NT2/D1 (cell line): ENCODE measurements around the gene HS3ST5.

ENCODE experiments used
- DNase-seq: peaks from one replicate; pipeline ENCODE4 v3.0.0-alpha.2; 2011; ENCODE audit warnings: low read depth, low spot score
- H3K27me3 ChIP-seq: 2 replicates; pipeline ENCODE4 v1.6.0; 2011; ENCODE audit warnings: mild to moderate bottlenecking; ENCODE audit not compliant: insufficient read length, insufficient read depth
- H3K36me3 ChIP-seq: 2 replicates; pipeline ENCODE4 v1.6.1; 2011; ENCODE audit warnings: mild to moderate bottlenecking, low read length, mixed read lengths; ENCODE audit not compliant: insufficient read depth, insufficient read length
- H3K4me1 ChIP-seq: 2 replicates; pipeline ENCODE4 v1.5.1; 2011; ENCODE audit not compliant: insufficient read depth, insufficient read length
- H3K4me3 ChIP-seq: 2 replicates; pipeline ENCODE4 v1.5.1; 2011; ENCODE audit warnings: low read depth; ENCODE audit not compliant: insufficient read length
- H3K9ac ChIP-seq: 2 replicates; pipeline ENCODE4 v1.6.0; 2011; ENCODE audit warnings: low read depth; ENCODE audit not compliant: insufficient read length
- H3K9me3 ChIP-seq: 2 replicates; pipeline ENCODE4 v1.5.1; 2011; ENCODE audit warnings: mild to moderate bottlenecking, low read length; ENCODE audit not compliant: insufficient read depth
- SUZ12 ChIP-seq: IDR thresholded peaks from 2 replicates; pipeline ENCODE4 v1.6.1; 2011; ENCODE audit not compliant: insufficient read length, insufficient read depth; ENCODE audit errors: extremely low read depth
- YY1 ChIP-seq: IDR thresholded peaks from 2 replicates; pipeline ENCODE4 v1.6.1; 2011; ENCODE audit not compliant: insufficient read length, insufficient read depth
- ZNF274 ChIP-seq: IDR thresholded peaks from 2 replicates; pipeline ENCODE4 v1.6.1; 2011; ENCODE audit warnings: mild to moderate bottlenecking, low read depth, low read length

Gene HS3ST5

DNA sequence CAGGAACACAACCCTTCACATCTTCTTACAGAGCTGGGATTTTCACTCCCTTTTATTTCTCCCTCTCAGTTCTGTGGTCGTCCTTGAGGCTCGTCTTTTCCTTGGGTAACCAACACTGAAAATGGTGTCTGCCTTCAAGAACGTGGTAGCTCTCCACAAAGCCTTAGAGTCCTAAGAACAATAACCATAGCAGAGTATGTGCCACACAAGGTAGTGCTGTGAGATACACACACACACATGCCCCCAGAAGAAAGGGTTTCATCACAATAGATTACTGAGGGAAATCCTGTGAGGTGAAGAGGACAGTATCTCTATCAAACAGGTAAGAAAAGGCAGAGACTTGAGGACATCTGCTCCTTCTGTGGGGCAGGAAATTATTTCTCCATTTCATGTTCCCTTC, 267.0 kb downstream of the HS3ST5 start:
- no peak overlapping the region for H3K4me3 ChIP-seq
- H3K9ac ChIP-seq = no peak overlapping the region
- H3K4me1 ChIP-seq = no peaks in the 10 kb centered on the region
- no peak for DNase-seq
- no peaks in the 10 kb centered on the region for H3K36me3 ChIP-seq
- no peak for TF ChIP-seq SUZ12
- TF ChIP-seq ZNF274 = no peak
- TF ChIP-seq YY1 = no peak
- H3K27me3 ChIP-seq = no peaks in the 10 kb centered on the region
- H3K9me3 ChIP-seq = no peaks in the 10 kb centered on the region; the same call in 1 of the 2 replicates

DNA sequence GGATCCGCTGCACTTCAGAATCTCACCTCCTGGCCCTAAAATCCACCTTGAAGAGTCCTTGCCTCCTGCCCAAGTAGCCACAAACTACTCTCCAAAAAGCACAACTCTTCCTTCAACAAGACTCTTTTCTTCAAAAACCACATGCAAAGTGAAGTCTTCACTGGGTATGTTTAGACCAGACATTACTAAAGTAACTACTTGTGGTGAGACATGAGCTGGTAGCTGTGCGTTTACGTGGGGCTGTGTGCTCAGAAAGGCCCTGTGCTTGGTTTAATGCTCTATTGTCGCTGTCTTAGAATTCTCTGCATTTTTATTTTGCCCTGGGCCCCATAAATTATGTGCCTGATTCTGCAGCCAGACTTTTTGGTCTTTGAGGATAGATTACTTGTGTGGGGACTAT, 267.5 kb downstream of the HS3ST5 start:
- no peaks in the 10 kb centered on the region for H3K36me3 ChIP-seq
- H3K4me3 ChIP-seq = no peak overlapping the region
- H3K27me3 ChIP-seq = no peaks in the 10 kb centered on the region
- H3K9me3 ChIP-seq = no peaks in the 10 kb centered on the region; the same call in 1 of the 2 replicates
- no peak for DNase-seq
- TF ChIP-seq ZNF274 = no peak
- TF ChIP-seq SUZ12 = no peak
- TF ChIP-seq YY1 = no peak
- no peak overlapping the region for H3K9ac ChIP-seq
- no peaks in the 10 kb centered on the region for H3K4me1 ChIP-seq

DNA sequence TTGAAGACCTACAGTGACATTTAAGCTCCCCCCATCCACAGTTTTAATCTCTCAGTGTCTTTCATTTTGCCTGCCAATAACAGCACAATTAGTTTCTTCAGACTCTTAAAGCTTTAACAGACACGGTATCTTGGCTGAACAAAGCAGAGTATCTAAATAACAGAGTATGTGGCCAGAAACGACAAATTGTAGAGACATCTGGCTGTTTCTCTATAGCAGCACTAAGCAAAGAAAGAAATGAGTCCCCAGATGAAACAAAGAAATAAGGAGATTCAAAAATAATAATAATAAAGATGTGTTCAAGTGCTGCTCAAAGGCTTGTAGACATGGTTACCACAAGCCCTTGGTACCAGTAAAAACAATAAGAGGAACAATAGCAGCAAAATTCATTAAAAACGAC, 274.1 kb downstream of the HS3ST5 start:
- no peaks in the 10 kb centered on the region for H3K9me3 ChIP-seq
- TF ChIP-seq SUZ12 = no peak
- TF ChIP-seq ZNF274 = no peak
- no peak for TF ChIP-seq YY1
- DNase-seq = no peak
- no peaks in the 10 kb centered on the region for H3K36me3 ChIP-seq
- H3K4me1 ChIP-seq = no peaks in the 10 kb centered on the region
- no peak overlapping the region for H3K9ac ChIP-seq
- H3K27me3 ChIP-seq = no peaks in the 10 kb centered on the region
- no peak overlapping the region for H3K4me3 ChIP-seq

DNA sequence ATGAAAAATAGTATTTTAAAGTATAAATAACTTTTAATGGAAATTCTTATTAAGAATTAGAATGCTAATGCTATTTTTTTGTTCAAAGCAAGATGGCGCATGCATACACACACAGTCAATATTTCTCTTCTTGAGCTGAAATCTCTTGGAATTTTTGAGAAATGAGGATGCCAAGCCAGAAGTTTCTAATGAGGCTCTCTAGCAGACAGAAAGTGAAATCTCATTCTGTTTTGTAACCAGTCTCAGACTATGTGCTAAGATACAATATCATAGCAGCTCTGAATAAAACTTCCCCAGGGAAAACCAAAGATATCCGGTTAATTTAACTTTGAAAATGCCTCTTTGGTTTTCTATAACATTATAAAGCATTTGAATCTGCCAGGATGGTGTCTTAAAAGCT, 274.7 kb downstream of the HS3ST5 start:
- H3K36me3 ChIP-seq = no peaks in the 10 kb centered on the region
- TF ChIP-seq SUZ12 = no peak
- TF ChIP-seq YY1 = no peak
- TF ChIP-seq ZNF274 = no peak
- H3K9me3 ChIP-seq = no peaks in the 10 kb centered on the region
- H3K4me1 ChIP-seq = no peaks in the 10 kb centered on the region
- H3K27me3 ChIP-seq = no peaks in the 10 kb centered on the region
- no peak for DNase-seq
- no peak overlapping the region for H3K4me3 ChIP-seq
- H3K9ac ChIP-seq = no peak overlapping the region

DNA sequence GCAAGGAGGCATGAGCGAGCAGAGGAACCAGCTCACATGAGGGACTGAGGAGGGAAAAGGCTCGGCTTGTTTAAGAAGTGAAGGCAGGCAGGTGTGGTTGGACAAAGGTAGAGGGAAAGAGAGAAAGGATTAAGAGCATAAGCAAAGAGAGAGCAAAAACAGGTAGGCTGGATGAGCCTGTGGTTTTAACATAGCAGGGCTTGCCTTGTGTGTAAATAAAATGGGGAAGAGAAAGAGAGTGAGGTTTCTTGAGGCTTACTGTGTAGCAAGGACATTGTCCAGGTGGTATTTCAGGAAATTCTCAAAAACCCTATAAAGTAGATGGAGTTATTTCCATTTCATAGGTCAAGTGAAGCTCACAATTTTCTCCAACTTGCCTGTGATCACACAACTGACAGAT, 278.0 kb downstream of the HS3ST5 start:
- Histone ChIP-seq H3K36me3 (no peaks in the 10 kb centered on the region), H3K9me3 (no peaks in the 10 kb centered on the region)
- DNase-seq = no peak

DNA sequence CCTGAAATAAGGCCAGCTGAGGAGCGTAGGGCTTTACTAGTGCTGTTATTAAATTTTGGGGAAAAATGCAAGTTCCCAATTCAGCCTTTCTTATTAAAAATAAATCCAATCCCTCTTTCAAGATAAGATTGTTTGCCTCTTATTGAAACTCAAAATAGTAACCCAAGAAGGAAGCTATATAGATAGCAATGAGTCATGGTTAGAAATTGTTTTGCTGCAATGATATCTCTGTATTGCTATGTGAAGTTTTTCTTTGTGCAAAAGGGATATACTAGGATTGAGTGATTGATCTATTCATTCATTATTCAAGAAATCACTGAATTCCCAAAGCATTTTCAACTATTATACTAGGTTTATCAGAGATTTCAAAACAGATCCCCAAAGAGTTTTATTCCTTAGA, 278.9 kb downstream of the HS3ST5 start:
- TF ChIP-seq SUZ12 (no peak), YY1 (no peak)
- no peaks in the 10 kb centered on the region for H3K27me3 ChIP-seq

More for the DNA sequence above, 278.0 kb downstream of the HS3ST5 start:
- H3K4me1 ChIP-seq = no peaks in the 10 kb centered on the region
- TF ChIP-seq ZNF274 (no peak), YY1 (no peak), SUZ12 (no peak)
- H3K4me3 ChIP-seq = no peak overlapping the region
- no peaks in the 10 kb centered on the region for H3K27me3 ChIP-seq
- no peak overlapping the region for H3K9ac ChIP-seq

DNA sequence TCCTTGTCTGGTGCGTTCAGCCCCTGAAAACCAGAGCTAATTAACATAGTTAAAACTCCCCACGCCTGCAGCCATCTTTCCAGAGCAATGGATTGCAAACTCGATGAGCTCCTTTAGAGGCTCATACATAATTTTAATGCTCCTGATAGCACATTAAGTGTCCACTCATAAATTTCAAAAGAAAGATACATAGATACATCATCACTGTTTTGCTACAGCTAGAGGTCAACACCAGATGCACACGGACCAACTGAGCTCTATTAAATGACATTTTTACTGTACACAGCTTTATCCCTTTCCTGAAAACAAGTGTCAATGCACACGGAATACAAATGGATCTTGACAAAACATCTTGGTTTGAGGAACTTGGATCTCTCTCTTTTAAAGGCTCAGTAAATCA, 280.6 kb downstream of the HS3ST5 start:
- Histone ChIP-seq H3K36me3 (no peaks in the 10 kb centered on the region), H3K4me1 (no peaks in the 10 kb centered on the region), H3K4me3 (no peak overlapping the region), H3K27me3 (no peaks in the 10 kb centered on the region), H3K9ac (no peak overlapping the region), H3K9me3 (no peaks in the 10 kb centered on the region)
- DNase-seq = no peak
- TF ChIP-seq ZNF274 (no peak), YY1 (no peak), SUZ12 (no peak)

More for the DNA sequence above, 278.9 kb downstream of the HS3ST5 start:
- H3K36me3 ChIP-seq = no peaks in the 10 kb centered on the region
- H3K4me3 ChIP-seq = no peak overlapping the region
- DNase-seq = no peak
- no peaks in the 10 kb centered on the region for H3K4me1 ChIP-seq
- no peak overlapping the region for H3K9ac ChIP-seq
- no peaks in the 10 kb centered on the region for H3K9me3 ChIP-seq

DNA sequence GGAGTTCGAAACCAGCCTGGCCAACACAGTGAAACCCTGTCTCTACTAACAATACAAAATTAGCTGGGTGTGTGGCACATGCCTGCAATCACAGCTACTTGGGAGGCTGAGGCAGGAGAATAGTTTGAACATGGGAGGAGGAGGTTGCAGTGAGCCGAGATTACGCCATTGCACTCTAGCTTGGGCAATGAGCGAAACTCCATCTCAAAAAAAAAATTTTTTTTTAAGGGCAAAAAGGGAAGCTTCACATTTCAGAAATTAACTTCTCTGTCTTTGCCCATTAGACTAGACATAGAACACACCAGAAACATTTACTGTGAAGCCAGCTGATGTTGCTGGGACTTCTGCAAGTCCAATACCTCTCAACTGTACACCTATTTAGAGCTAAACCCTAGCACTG, 281.1 kb downstream of the HS3ST5 start:
- Histone ChIP-seq H3K4me1 (no peaks in the 10 kb centered on the region), H3K27me3 (no peaks in the 10 kb centered on the region), H3K4me3 (no peak overlapping the region), H3K36me3 (no peaks in the 10 kb centered on the region), H3K9ac (no peak overlapping the region), H3K9me3 (no peaks in the 10 kb centered on the region)
- TF ChIP-seq YY1 = no peak
- TF ChIP-seq SUZ12 = no peak
- no peak for TF ChIP-seq ZNF274
- no peak for DNase-seq
